ENCODE data around the gene RBP5. TPM values are rescaled to one million over a fixed set of nuclear protein-coding genes. Genes with fewer than 3 reads are reported as not detected.

RBP5 gene
- total RNA-seq, 1 experiment from 2014 or later: not detected

DNA sequence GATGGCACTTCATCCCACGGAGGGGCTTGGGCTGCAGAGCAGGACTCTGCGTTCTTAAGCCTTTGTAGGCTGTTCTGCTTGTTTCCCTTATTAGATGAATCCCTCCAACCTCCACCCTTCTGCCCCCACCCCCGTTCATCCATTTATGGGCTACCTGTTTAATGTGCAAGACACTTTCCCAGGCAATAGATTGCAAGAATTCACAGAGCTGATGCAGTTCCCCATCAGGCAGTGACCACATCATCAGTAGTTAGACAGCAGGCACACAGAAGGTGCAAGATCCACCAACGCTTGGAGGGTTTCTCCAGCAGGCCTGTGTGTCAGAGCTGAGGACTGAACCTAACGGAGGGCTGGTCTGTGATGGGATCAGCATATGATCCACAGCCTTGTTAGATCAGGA, 35.2 kb downstream of the RBP5 start:
- Histone ChIP-seq H3K4me3 (ENCODE audit: low read depth, low read length, poor library complexity, severe bottlenecking) (no peak overlapping the region), H3K27ac (ENCODE audit: low read depth, low read length, poor library complexity, severe bottlenecking) (no peak overlapping the region), H3K36me3 (ENCODE audit: insufficient read depth, low read length, poor library complexity, severe bottlenecking) (no peaks in the 10 kb centered on the region), H3K9me3 (ENCODE audit: low read depth, low read length, poor library complexity, severe bottlenecking) (no peaks in the 10 kb centered on the region), H3K27me3 (replicated peaks; ENCODE audit: insufficient read depth, low read depth, low read length, poor library complexity) (no peaks in the 10 kb centered on the region), H3K4me1 (ENCODE audit: insufficient read depth, low read length, poor library complexity, severe bottlenecking) (peaks cover 8% of the 10 kb centered on the region)
- no TSS peak for BruUV-seq (replicated peaks)
- TF ChIP-seq, protein P1, sequence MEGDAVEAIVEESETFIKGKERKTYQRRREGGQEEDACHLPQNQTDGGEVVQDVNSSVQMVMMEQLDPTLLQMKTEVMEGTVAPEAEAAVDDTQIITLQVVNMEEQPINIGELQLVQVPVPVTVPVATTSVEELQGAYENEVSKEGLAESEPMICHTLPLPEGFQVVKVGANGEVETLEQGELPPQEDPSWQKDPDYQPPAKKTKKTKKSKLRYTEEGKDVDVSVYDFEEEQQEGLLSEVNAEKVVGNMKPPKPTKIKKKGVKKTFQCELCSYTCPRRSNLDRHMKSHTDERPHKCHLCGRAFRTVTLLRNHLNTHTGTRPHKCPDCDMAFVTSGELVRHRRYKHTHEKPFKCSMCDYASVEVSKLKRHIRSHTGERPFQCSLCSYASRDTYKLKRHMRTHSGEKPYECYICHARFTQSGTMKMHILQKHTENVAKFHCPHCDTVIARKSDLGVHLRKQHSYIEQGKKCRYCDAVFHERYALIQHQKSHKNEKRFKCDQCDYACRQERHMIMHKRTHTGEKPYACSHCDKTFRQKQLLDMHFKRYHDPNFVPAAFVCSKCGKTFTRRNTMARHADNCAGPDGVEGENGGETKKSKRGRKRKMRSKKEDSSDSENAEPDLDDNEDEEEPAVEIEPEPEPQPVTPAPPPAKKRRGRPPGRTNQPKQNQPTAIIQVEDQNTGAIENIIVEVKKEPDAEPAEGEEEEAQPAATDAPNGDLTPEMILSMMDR (conservative IDR thresholded peaks at IDR 0.05; ENCODE audit: low read depth, low read length): no peak
- TF ChIP-seq EZH2 (IDR thresholded peaks at IDR 0.05; ENCODE audit: borderline replicate concordance, low read depth, low read length, poor library complexity, severe bottlenecking): no peak
- POLR2A ChIA-PET (ENCODE audit: low non-redundant PET): no interaction called here
- no peak for DNase-seq (ENCODE audit: low spot score)
- CTCF ChIA-PET: no interaction called here
- intact Hi-C loops (cut with micrococcal nuclease; ENCODE audit: unreplicated experiment): loop anchor here (5.0 kb wide), 1 partner anchor 171 kb away; no protein-coding TSS in a partner anchor

DNA sequence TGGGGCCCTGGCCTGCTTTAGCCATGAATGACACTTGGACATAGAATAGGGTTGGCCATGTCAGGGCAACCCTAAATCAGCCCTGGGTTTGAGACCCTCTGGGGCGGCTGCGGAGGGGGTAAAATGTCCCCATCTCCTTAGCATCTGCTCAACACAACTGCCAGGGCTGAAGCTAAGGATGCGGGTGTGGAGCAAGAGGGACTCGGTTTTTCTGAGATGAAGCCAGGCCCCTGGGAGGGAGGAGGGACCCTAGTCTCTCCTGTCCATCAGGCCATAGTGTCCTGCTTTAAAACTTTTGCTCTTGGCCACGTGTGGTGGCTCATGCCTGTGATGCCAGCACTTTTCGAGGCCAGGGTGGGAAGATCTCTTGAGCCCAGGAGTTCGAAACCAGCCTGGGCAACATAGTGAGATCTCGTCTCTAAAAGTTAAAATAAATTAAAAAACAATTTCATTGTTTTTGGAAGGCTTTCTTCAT, 35.7 kb downstream of the RBP5 start:
- no peak overlapping the region for H3K4me3 ChIP-seq (ENCODE audit: low read depth, low read length, poor library complexity, severe bottlenecking)
- BruUV-seq (replicated peaks): no TSS peak
- H3K27ac ChIP-seq (ENCODE audit: low read depth, low read length, poor library complexity, severe bottlenecking): no peak overlapping the region
- H3K9me3 ChIP-seq (ENCODE audit: low read depth, low read length, poor library complexity, severe bottlenecking): no peaks in the 10 kb centered on the region
- ChIA-PET POLR2A (ENCODE audit: low non-redundant PET) (interaction anchor here (0.8 kb wide), 1 partner anchor 868 kb away, joined by 3 read pairs; no protein-coding TSS in a partner anchor), CTCF (no interaction called here)
- no peak for DNase-seq (ENCODE audit: low spot score)
- no peak for TF ChIP-seq EZH2 (IDR thresholded peaks at IDR 0.05; ENCODE audit: borderline replicate concordance, low read depth, low read length, poor library complexity, severe bottlenecking)
- TF ChIP-seq, protein P1 (conservative IDR thresholded peaks at IDR 0.05; ENCODE audit: low read depth, low read length): no peak
- intact Hi-C loops (cut with micrococcal nuclease; ENCODE audit: unreplicated experiment): loop anchor here (1.0 to 5.0 kb wide), 2 partner anchors 149 to 171 kb away; partner anchors contain the start of gene C12orf57
- peaks cover 8% of the 10 kb centered on the region for H3K4me1 ChIP-seq (ENCODE audit: insufficient read depth, low read length, poor library complexity, severe bottlenecking)
- H3K36me3 ChIP-seq (ENCODE audit: insufficient read depth, low read length, poor library complexity, severe bottlenecking): no peaks in the 10 kb centered on the region
- H3K27me3 ChIP-seq (replicated peaks; ENCODE audit: insufficient read depth, low read depth, low read length, poor library complexity): no peaks in the 10 kb centered on the region

DNA sequence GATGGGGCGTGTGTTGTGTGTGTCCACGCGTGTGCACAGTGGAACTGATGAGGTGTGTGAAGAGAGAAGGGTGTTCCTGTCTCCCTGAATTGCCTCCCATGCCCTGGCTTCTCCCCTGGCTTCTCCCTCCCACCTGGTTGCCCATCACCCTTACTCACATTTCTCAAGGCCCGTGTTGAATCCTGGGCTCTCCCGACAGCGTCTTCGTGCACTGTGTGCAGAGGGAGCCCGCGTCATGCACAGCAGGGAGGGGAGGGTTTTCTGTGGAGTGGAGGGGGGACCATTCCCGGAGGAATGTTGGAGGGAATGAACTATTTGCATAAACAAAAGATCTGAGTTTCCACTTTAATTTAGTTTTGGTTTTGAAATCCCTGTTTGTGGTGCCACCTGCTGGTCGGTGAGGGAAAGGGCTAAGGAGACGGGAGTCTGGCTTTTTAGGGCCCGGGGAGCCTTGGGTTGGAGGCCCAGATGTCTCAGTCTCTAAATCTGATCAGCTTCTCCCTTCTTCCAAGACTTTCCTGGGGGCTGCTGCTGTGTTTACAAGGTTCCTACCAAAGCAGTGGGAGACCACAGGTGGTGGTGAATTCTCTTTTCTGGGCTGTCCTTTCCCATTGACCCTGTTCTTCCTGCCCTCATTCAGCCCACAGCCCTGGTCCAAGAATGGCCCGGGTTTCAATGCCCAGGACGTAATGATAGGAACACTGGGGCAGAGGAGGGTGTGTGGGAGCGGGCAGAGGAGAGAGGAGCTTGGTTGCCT, 36.3 kb downstream of the RBP5 start, which contains the start of gene C1R:
Gene C1R, minus strand, starts transcription at position 217 of the 757 bp plus-strand sequence. Its CDS starts 57 bp downstream, at position 160.
- ChIA-PET POLR2A (ENCODE audit: low non-redundant PET) (interaction anchor here (0.8 kb wide), 1 partner anchor 869 kb away, joined by 3 read pairs; no protein-coding TSS in a partner anchor), CTCF (no interaction called here)
- TF ChIP-seq EZH2 (IDR thresholded peaks at IDR 0.05; ENCODE audit: borderline replicate concordance, low read depth, low read length, poor library complexity, severe bottlenecking): no peak
- TF ChIP-seq, protein P1 (conservative IDR thresholded peaks at IDR 0.05; ENCODE audit: low read depth, low read length): peak; percentile 90
- intact Hi-C loops (cut with micrococcal nuclease; ENCODE audit: unreplicated experiment): loop anchor here (1.0 to 5.0 kb wide), 2 partner anchors 148 to 170 kb away; partner anchors contain the start of gene C12orf57
- BruUV-seq (replicated peaks): no TSS peak
- no peaks in the 10 kb centered on the region for H3K27me3 ChIP-seq (replicated peaks; ENCODE audit: insufficient read depth, low read depth, low read length, poor library complexity)
- peaks cover 8% of the 10 kb centered on the region for H3K4me1 ChIP-seq (ENCODE audit: insufficient read depth, low read length, poor library complexity, severe bottlenecking)
- no peaks in the 10 kb centered on the region for H3K36me3 ChIP-seq (ENCODE audit: insufficient read depth, low read length, poor library complexity, severe bottlenecking)
- H3K27ac ChIP-seq (ENCODE audit: low read depth, low read length, poor library complexity, severe bottlenecking): no peak within 1 kb of the TSS
- no peaks in the 10 kb centered on the region for H3K9me3 ChIP-seq (ENCODE audit: low read depth, low read length, poor library complexity, severe bottlenecking)
- peak within 1 kb of the TSS; percentile 47 for H3K4me3 ChIP-seq (ENCODE audit: low read depth, low read length, poor library complexity, severe bottlenecking)
- peak; percentile 79 for DNase-seq (ENCODE audit: low spot score)

All from A673 (cell line).